Measurements from ENCODE around the gene ZDHHC4.
"Not testable (repeated sequence)": the region's sequence is repeated elsewhere in the genome, so short reads cannot be mapped to it uniquely, and the experiment has no call there.

The ZDHHC4 gene

GRCh38 chr7:6562106-6562505 lies 15.1 kb upstream of the ZDHHC4 start:
- DNase-seq (ENCODE audit: low read depth in 2 of 2) = no peak

GRCh38 chr7:6563936-6564770 lies 13.1 kb upstream of the ZDHHC4 start:
- no peak for DNase-seq (ENCODE audit: low read depth in 2 of 2)

GRCh38 chr7:6565655-6566054 lies 11.6 kb upstream of the ZDHHC4 start:
- no peak for DNase-seq (ENCODE audit: low read depth in 2 of 2)

- DNase-seq (ENCODE audit: low read depth in 2 of 2) = no peak
These were observed 9.4 kb upstream of the ZDHHC4 start for GRCh38 chr7:6567886-6568285.

- no peak for DNase-seq (ENCODE audit: low read depth in 2 of 2)
These were observed 6.0 kb upstream of the ZDHHC4 start for GRCh38 chr7:6571160-6571779.

- no peak for DNase-seq (ENCODE audit: low read depth in 2 of 2)
These were observed 1.8 kb upstream of the ZDHHC4 start for GRCh38 chr7:6575281-6576023.

- DNase-seq (ENCODE audit: low read depth in 2 of 2) = no peak
These were observed 1.0 kb upstream of the ZDHHC4 start for GRCh38 chr7:6576024-6576866.

- DNase-seq (ENCODE audit: low read depth in 2 of 2) = not testable (repeated sequence)
These were observed 336 bp upstream of the ZDHHC4 start for GRCh38 chr7:6576867-6577368.

- DNase-seq (ENCODE audit: low read depth in 2 of 2) = no peak
These were observed 1.1 kb downstream of the ZDHHC4 start for GRCh38 chr7:6578114-6579084.

- no peak for DNase-seq (ENCODE audit: low read depth in 2 of 2)
These were observed 2.2 kb downstream of the ZDHHC4 start for GRCh38 chr7:6579446-6579845.

- not testable (repeated sequence) for DNase-seq (ENCODE audit: low read depth in 2 of 2)
These were observed 8.6 kb downstream of the ZDHHC4 start for GRCh38 chr7:6585746-6586432.

GRCh38 chr7:6588566-6588965 lies 11.3 kb downstream of the ZDHHC4 start:
- no peak for DNase-seq (ENCODE audit: low read depth in 2 of 2)

- DNase-seq (ENCODE audit: low read depth in 2 of 2) = no peak
These were observed 12.0 kb downstream of the ZDHHC4 start for GRCh38 chr7:6589151-6589828.

- DNase-seq (ENCODE audit: low read depth in 2 of 2) = peak; percentile 68 to 79
These were observed 12.8 kb downstream of the ZDHHC4 start, which contains the start of gene INTS15 for GRCh38 chr7:6589829-6590644. Gene INTS15 (plus strand): TSS chr7:6590021. CDS start chr7:6590284, 263 bp downstream.

- DNase-seq (ENCODE audit: low read depth in 2 of 2) = no peak
These were observed 13.4 kb downstream of the ZDHHC4 start for GRCh38 chr7:6590645-6591110.

- no peak for DNase-seq (ENCODE audit: low read depth in 2 of 2)
These were observed 22.8 kb downstream of the ZDHHC4 start for GRCh38 chr7:6600093-6600492.

GRCh38 chr7:6604458-6604857 lies 27.2 kb downstream of the ZDHHC4 start:
- DNase-seq (ENCODE audit: low read depth in 2 of 2) = no peak
